Fibroblast of upper back skin (primary cell): ENCODE results near the gene TANGO6.
"Not testable (repeated sequence)": the region's sequence is repeated elsewhere in the genome, so short reads cannot be mapped to it uniquely, and the experiment has no call there.

Source experiments
- DNase-seq: peaks from one replicate; pipeline ENCODE4 v3.0.0-alpha.2; 2013

TANGO6 gene

DNA sequence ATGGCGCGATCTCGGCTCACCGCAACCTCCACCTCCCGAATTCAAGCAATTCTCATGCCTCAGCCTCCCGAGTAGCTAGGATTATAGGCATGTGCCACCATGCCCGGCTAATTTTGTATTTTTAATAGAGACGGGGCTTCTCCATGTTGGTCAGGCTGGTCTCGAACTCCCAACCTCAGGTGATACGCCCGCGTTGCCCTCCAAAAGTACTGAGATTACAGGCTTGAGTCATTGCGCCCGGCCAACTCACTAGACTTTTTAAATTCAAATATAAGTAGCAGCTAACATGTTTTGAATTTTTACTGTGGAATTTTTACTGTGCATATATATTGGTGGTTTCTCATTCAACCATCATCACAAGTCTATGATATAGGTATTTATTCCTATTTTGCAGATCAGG, 281.6 kb downstream of the TANGO6 start:
- DNase-seq = not testable (repeated sequence)

GRCh38 chr16:69126221-69126620, 282.9 kb downstream of the TANGO6 start:
- no peak for DNase-seq

DNA sequence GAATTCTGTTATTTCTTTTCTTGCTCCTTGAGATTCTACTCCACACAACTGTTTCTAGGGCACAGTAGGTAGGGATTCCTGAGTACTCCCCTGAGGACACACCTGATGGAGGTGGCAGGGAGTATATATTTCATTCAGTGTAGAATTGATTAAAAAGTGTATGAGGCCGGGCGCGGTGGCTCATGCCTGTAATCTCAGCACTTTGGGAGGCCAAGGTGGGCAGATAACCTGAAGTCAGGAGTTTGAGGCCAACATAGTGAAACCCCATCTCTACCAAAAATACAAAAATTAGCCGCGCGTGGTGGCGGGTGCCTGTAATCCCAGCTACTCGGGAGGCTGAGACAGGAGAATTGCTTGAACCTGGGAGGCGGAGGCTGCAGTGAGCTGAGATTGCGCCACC, 283.5 kb downstream of the TANGO6 start:
- DNase-seq = not testable (repeated sequence)

DNA sequence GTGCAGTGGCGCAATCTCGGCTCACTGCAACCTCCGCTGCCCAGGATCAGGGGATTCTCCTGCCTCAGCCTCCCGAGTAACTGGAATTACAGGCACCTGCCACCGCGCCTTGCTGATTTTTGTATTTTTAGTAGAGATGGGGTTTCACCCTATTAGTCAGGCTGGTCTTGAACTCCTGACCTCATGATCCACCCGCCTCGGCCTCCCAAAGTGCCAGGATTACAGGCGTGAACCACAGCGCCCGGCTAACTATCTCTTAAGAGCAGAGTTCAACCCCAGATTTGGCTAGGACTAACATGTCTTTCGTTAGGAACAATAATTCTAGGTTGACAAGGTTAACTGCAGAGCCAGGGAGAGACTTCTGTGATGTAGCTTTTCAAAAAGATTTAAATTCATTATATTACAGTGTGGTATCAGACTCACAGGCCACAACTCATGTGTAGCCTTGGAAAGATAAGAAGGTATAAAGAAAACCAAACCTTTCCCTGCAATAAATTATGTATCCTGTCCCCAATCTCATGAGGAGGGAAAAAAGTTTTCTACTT, 284.7 kb downstream of the TANGO6 start:
- DNase-seq = no peak

DNA sequence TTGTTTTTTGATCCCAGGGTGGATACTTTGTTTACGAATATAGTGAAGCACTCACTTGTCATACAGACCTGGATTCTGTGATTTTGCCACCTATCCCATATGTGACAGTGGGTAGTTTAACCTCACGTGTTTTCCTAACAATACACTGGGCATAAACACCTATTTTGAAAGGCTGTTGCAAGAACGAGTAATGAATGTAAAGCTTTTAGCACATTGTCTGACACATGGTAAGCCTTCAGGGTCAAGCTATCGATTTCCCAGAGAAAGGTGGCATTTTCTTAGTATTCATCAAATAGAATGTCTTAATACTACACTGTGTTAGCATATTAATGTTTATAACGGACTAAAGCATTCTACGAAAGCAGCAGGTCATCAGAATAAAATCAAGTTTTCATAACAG, 287.1 kb downstream of the TANGO6 start:
- no peak for DNase-seq

GRCh38 chr16:69131167-69131838, 288.0 kb downstream of the TANGO6 start:
- peak; percentile 43 for DNase-seq

GRCh38 chr16:69131839-69132423, 288.6 kb downstream of the TANGO6 start:
- DNase-seq = peak; percentile 85

- DNase-seq = peak; percentile 78
Observed at GRCh38 chr16:69132424-69133252, 289.3 kb downstream of the TANGO6 start, which contains the start of the genes CHTF8 and UTP4. Gene CHTF8, minus strand, starts transcription at chr16:69132588. Its CDS starts 11,130 bp downstream, at chr16:69121458. Gene UTP4, plus strand, starts transcription at chr16:69132649. Its CDS starts 811 bp downstream, at chr16:69133460.

GRCh38 chr16:69133373-69133954, 290.1 kb downstream of the TANGO6 start:
- DNase-seq = no peak
